HL-60 (cell line): ENCODE measurements around the gene MYO9B.
"Not testable (repeated sequence)": the region's sequence is repeated elsewhere in the genome, so short reads cannot be mapped to it uniquely, and the experiment has no call there.

Experiments used
- DNase-seq, 2 experiments: peaks; one replicate each; pipeline ENCODE4 v3.0.0-alpha.2; 2010 to 2020; ENCODE audit warnings: low read depth in 1 of 2, low spot score in 1 of 2
- H3K27ac ChIP-seq: fragments of 250-450 bp; sonication (Bioruptor Pico); replicated peaks from 2 replicates; pipeline ENCODE4 v1.5.1; 2020; ENCODE audit warnings: mild to moderate bottlenecking, moderate library complexity
- H3K27me3 ChIP-seq: fragments of 250-450 bp; sonication (Bioruptor Pico); 2 replicates; pipeline ENCODE4 v1.5.1; 2021; ENCODE audit warnings: mild to moderate bottlenecking, moderate library complexity; ENCODE audit not compliant: insufficient read depth, poor library complexity, severe bottlenecking
- H3K4me3 ChIP-seq: replicated peaks from 2 replicates; pipeline ENCODE4 v1.5.1; 2011; ENCODE audit warnings: mild to moderate bottlenecking, control low read depth, low read length; ENCODE audit not compliant: insufficient read depth
- CTCF ChIP-seq: IDR thresholded peaks from one replicate; pipeline ENCODE4 v1.5.1; 2011; ENCODE audit warnings: low read length, control low read depth, inconsistent platforms; ENCODE audit not compliant: insufficient read depth
- GABPA ChIP-seq: IDR thresholded peaks from 2 replicates; pipeline ENCODE4 v1.6.1; 2012; ENCODE audit warnings: low read depth
- POLR2AphosphoS5 ChIP-seq: IDR thresholded peaks from 2 replicates; pipeline ENCODE4 v1.6.1; 2012; ENCODE audit warnings: low read depth
- SPI1 ChIP-seq: IDR thresholded peaks from 2 replicates; pipeline ENCODE4 v1.6.1; 2012; ENCODE audit warnings: low read depth, mild to moderate bottlenecking, borderline replicate concordance
- TF ChIP-seq, protein P1 (sequence below): IDR thresholded peaks from 2 replicates; pipeline ENCODE4 v1.6.1; 2012; ENCODE audit warnings: low read depth; ENCODE audit not compliant: insufficient replicate concordance

MYO9B gene

DNA sequence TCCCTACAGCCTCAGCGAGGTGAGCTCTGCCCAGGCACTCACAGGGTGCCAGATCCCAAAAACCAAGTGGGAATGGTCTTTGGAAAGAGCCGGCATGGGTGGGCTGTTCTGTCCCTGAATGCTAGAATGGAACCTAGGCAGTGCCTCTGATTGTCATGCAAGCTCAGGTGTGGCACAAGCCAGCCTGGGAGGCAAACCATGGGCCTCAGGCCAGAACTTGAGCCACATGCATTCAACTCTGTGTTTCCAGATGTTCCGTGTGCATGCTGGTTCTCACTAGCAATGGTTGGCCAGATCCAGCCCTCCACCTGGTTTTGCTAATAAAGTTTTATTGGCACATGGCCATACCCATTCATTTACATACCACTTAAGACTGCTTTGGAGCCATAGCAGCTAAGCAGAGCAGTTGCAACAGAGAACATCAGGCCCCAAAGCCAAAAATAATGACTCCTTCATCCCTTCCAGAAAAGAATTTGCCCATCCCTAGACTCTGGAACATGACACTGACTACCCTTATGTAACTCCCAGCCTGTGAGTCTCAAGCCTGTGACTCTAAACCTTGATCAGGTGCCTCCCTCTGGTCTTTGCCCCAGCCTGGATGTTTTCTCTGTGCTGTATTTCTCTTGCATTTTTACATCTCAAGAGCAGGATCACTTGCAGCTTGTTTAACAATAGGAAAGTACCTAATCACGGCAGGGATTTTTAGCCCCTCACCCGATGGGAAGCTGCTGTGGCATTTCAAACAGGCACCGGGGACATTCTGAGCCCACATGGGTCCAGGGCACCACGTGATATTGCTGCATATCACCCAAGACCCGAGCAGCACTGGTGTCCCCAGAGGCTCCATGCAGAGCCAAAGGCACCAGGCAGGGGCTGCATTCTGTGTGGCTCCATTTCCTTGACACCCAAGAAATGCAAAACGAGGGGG, 84.2 kb downstream of the MYO9B start:
- no peak overlapping the region for H3K4me3 ChIP-seq
- TF ChIP-seq POLR2AphosphoS5 (no peak), GABPA (no peak), SPI1 (no peak), CTCF (no peak)
- TF ChIP-seq, protein P1, sequence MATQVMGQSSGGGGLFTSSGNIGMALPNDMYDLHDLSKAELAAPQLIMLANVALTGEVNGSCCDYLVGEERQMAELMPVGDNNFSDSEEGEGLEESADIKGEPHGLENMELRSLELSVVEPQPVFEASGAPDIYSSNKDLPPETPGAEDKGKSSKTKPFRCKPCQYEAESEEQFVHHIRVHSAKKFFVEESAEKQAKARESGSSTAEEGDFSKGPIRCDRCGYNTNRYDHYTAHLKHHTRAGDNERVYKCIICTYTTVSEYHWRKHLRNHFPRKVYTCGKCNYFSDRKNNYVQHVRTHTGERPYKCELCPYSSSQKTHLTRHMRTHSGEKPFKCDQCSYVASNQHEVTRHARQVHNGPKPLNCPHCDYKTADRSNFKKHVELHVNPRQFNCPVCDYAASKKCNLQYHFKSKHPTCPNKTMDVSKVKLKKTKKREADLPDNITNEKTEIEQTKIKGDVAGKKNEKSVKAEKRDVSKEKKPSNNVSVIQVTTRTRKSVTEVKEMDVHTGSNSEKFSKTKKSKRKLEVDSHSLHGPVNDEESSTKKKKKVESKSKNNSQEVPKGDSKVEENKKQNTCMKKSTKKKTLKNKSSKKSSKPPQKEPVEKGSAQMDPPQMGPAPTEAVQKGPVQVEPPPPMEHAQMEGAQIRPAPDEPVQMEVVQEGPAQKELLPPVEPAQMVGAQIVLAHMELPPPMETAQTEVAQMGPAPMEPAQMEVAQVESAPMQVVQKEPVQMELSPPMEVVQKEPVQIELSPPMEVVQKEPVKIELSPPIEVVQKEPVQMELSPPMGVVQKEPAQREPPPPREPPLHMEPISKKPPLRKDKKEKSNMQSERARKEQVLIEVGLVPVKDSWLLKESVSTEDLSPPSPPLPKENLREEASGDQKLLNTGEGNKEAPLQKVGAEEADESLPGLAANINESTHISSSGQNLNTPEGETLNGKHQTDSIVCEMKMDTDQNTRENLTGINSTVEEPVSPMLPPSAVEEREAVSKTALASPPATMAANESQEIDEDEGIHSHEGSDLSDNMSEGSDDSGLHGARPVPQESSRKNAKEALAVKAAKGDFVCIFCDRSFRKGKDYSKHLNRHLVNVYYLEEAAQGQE: no peak
- DNase-seq: no peak
- no peak overlapping the region for H3K27ac ChIP-seq
- H3K27me3 ChIP-seq: no peaks in the 10 kb centered on the region

DNA sequence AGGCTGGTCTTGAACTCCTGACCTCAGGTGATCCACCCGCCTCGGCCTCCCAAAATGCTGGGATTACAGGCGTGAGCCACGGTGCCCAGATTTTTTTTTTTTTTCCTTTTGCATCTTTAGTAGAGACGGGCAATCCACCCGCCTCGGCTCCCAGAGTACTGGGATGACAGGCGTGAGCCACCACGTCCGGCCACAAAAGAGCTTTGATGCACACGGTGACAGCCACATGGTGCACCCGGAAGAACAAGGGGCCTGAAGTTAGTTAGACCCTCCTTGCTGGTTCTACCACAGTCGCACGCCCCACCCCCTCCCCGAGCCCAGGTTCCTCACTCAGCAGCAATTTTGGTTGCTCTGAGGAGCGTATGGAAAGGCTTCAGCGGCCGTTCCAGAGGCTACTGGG, 85.3 kb downstream of the MYO9B start:
- no peak for DNase-seq
- Histone ChIP-seq H3K27me3 (no peaks in the 10 kb centered on the region), H3K4me3 (no peak overlapping the region), H3K27ac (no peak overlapping the region)
- TF ChIP-seq POLR2AphosphoS5 (no peak), GABPA (no peak), CTCF (no peak), SPI1 (no peak)
- TF ChIP-seq, protein P1: no peak

GRCh38 chr19:17162131-17162530, 86.6 kb downstream of the MYO9B start:
- not testable (repeated sequence) for H3K27ac ChIP-seq, DNase-seq, H3K4me3 ChIP-seq, H3K27me3 ChIP-seq

GRCh38 chr19:17162580-17162979, 87.0 kb downstream of the MYO9B start:
- DNase-seq: no peak
- no peak overlapping the region for H3K4me3 ChIP-seq
- no peak for TF ChIP-seq SPI1
- no peak for TF ChIP-seq POLR2AphosphoS5
- TF ChIP-seq, protein P1: no peak
- TF ChIP-seq CTCF: no peak
- no peak for TF ChIP-seq GABPA
- no peaks in the 10 kb centered on the region for H3K27me3 ChIP-seq
- no peak overlapping the region for H3K27ac ChIP-seq
